Cardiac muscle cell (in vitro differentiated cells and primary cell): Measurements from ENCODE around the gene IRF9. TPM values are rescaled to one million over a fixed set of nuclear protein-coding genes. Genes with fewer than 3 reads are reported as not detected.
A peak's percentile ranks its signal among the peaks of the same experiment; 100 is the strongest.

Source experiments
- DNase-seq, 2 donors: peaks; one replicate each; pipeline versions ENCODE4 v3.0.0 to v3.0.0-alpha.2; 2010 to 2017; ENCODE audit warnings: low read depth in 1 of 2, low spot score in 1 of 2
- H3K27ac ChIP-seq: fragments of 200-600 bp; sonication (generic); 2 replicates; pipeline ENCODE4 v1.5.1; 2016
- H3K27me3 ChIP-seq: fragments of 200-600 bp; sonication (generic); 2 replicates; pipeline ENCODE4 v1.6.0; 2016; ENCODE audit warnings: control low read depth
- H3K36me3 ChIP-seq: fragments of 200-600 bp; sonication (generic); 2 replicates; pipeline ENCODE4 v1.5.1; 2016; ENCODE audit warnings: control low read depth
- H3K4me1 ChIP-seq: fragments of 200-600 bp; sonication (generic); 2 replicates; pipeline ENCODE4 v1.8.1; 2017; ENCODE audit warnings: low read depth, mild to moderate bottlenecking, mixed run types
- H3K4me3 ChIP-seq: fragments of 200-600 bp; sonication (generic); 2 replicates; pipeline ENCODE4 v1.5.1; 2016; ENCODE audit warnings: mild to moderate bottlenecking
- H3K9me3 ChIP-seq: fragments of 200-600 bp; sonication (generic); 2 replicates; pipeline ENCODE4 v1.5.1; 2017; ENCODE audit warnings: low read depth, mild to moderate bottlenecking, control low read depth
- polyA plus RNA-seq: library from polyadenylated mRNA; unstranded; fragments of >200 nt; fragmentation: Nextera tagmentation; extraction: Ambion mirVana; gene quantifications from 2 replicates; pipeline ENCODE4 v1.2.1, GENCODE V29; 2016
- total RNA-seq: library from RNA; depleted of rRNA; stranded (reverse); fragments of >200 nt; gene quantifications from 2 replicates; pipeline ENCODE4 v1.2.3, GENCODE V29; 2016
- TF ChIP-seq, protein P1 (sequence below): IDR thresholded peaks from 2 replicates; pipeline ENCODE4 v1.5.1; 2012; ENCODE audit warnings: low read depth, mild to moderate bottlenecking, low read length

Gene IRF9
- total and polyA plus RNA-seq, 2 experiments from 2014 or later: 29.1 to 35.4 TPM

DNA sequence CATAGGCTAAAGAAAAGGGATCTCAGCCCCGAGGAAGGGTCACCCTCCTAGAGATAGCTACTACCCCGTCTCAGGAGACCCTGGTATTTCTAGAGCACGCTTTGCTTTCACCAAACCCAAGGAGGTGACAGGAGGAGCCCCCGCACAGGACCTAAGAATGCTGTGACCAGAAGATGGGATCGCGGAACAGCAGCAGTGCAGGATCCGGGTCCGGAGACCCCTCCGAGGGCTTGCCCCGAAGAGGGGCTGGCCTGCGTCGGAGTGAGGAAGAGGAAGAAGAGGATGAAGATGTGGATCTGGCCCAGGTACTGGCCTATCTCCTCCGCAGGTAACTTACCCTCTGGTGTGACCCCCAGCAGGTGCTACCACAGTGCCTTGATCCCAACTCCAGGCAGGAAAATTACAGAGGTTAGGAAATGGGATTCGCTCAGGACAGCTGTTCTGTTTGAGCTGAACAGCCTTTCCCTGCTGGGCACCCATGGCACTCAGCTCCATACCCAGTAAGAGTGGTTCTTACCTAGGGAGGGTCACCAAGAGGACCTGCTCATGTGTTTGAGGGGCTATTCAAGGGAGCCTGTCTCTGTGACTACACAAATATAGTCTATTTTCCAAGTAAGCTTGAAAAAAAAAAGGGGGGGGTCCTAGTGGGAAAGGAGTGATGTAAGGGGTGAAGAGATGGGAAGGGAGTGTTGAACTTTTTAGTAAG is 45.5 kb upstream of the IRF9 start:
- Histone ChIP-seq H3K4me3 (peak overlapping the region; percentile 44), H3K27ac (peak overlapping the region; percentile 92), H3K9me3 (no peaks in the 10 kb centered on the region), H3K36me3 (peaks cover 30% of the 10 kb centered on the region), H3K4me1 (peaks cover 11% of the 10 kb centered on the region), H3K27me3 (no peaks in the 10 kb centered on the region)
- DNase-seq: no peak
- TF ChIP-seq, protein P1, sequence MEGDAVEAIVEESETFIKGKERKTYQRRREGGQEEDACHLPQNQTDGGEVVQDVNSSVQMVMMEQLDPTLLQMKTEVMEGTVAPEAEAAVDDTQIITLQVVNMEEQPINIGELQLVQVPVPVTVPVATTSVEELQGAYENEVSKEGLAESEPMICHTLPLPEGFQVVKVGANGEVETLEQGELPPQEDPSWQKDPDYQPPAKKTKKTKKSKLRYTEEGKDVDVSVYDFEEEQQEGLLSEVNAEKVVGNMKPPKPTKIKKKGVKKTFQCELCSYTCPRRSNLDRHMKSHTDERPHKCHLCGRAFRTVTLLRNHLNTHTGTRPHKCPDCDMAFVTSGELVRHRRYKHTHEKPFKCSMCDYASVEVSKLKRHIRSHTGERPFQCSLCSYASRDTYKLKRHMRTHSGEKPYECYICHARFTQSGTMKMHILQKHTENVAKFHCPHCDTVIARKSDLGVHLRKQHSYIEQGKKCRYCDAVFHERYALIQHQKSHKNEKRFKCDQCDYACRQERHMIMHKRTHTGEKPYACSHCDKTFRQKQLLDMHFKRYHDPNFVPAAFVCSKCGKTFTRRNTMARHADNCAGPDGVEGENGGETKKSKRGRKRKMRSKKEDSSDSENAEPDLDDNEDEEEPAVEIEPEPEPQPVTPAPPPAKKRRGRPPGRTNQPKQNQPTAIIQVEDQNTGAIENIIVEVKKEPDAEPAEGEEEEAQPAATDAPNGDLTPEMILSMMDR: no peak

DNA sequence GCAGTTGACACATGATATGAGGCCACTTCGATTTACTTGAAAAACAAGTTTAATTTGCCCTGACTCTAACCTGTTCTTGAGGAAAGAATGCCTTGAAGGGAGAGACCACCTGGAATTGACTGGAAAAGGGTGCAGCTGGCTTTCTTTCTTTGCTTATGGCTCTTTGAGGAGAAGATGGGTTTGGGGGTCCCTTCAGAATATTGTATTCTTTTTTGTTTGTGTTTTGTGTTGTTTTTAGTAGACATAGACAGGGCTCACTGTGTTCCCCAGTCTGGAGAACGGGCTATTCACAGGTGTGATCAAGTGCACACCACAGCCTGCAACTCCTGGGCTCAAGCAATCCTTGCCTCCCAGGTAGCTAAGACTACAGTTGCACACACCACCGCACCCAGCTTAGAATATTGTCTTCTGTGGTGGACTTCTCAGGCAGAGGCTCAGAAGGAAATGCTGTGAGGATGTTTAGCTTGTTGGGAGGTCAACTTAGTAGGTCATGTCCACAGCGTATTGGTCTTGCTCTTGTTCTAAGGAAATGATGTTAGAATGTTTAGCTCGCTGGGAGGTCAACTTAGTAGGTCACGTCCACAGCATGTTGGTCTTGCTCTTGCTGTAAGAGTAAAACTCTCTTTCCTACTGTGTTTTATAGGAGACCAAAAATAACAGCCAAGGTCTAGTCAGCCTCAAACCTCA is 44.8 kb upstream of the IRF9 start:
- Histone ChIP-seq H3K4me1 (peaks cover 11% of the 10 kb centered on the region), H3K27me3 (no peaks in the 10 kb centered on the region), H3K4me3 (peak overlapping the region; percentile 44), H3K9me3 (no peaks in the 10 kb centered on the region), H3K27ac (no peak overlapping the region), H3K36me3 (peaks cover 36% of the 10 kb centered on the region)
- TF ChIP-seq, protein P1: no peak
- DNase-seq: no peak

DNA sequence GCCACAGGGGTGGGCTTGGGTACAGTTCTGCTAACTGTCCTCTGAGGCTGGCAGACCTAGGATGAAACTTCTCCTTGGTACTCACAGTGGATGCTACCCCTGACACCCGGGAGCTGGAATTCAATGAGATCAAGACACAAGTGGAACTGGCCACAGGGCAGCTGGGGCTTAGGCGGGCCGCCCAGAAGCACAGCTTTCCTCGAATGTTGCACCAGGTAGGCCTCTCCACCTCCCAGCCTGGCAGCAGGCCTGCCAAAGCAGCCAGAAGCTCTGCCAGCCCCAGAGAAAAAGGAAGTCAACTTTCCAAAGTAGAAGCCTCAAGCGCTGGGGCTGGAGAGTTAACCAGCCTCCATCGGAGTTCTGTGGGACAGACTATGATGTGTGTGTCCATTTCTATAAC is 43.9 kb upstream of the IRF9 start:
- no peak overlapping the region for H3K4me3 ChIP-seq
- H3K9me3 ChIP-seq: no peaks in the 10 kb centered on the region
- no peak overlapping the region for H3K27ac ChIP-seq
- no peak for DNase-seq
- H3K4me1 ChIP-seq: peaks cover 11% of the 10 kb centered on the region
- H3K27me3 ChIP-seq: no peaks in the 10 kb centered on the region
- peaks cover 41% of the 10 kb centered on the region for H3K36me3 ChIP-seq
- TF ChIP-seq, protein P1: no peak

DNA sequence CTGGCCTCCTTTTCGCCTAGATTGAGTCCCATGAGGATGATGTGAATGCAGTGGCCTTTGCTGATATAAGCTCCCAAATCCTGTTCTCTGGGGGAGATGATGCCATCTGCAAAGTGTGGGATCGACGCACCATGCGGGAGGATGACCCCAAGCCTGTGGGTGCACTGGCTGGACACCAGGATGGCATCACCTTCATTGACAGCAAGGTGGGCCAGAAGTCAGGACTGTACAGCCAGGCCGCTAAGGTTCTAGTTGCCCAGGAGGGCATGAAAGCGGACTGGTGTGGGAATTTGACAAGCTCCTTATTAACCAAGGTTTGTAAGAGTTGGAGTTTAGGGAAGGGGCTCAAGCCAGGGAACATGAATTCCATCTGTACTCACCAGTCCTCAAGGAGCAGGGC is 41.4 kb upstream of the IRF9 start:
- no peaks in the 10 kb centered on the region for H3K9me3 ChIP-seq
- peaks cover 53% of the 10 kb centered on the region for H3K36me3 ChIP-seq
- no peak for DNase-seq

DNA sequence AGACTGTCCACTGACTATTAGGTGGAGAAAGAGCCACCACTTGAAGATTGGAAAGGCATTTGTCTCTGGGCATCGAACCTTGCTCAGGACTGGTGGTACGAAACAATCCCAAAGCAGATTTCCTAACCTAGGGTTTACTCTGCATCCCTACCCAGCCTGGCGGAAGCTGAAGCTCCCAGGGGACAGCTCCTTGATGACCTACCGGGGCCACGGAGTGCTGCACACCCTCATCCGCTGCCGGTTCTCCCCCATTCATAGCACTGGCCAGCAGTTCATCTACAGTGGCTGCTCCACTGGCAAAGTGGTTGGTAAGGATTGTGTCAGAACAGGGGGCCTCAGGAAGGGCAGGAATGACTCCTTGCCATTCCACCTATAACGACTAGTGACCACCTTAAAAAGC is 39.9 kb upstream of the IRF9 start:
- TF ChIP-seq, protein P1: no peak
- Histone ChIP-seq H3K9me3 (no peaks in the 10 kb centered on the region), H3K4me1 (peaks cover 6% of the 10 kb centered on the region), H3K4me3 (no peak overlapping the region), H3K36me3 (peaks cover 53% of the 10 kb centered on the region), H3K27ac (no peak overlapping the region), H3K27me3 (no peaks in the 10 kb centered on the region)
- DNase-seq: no peak

More for the DNA sequence above, 41.4 kb upstream of the IRF9 start:
- no peak overlapping the region for H3K4me3 ChIP-seq
- H3K4me1 ChIP-seq: peaks cover 11% of the 10 kb centered on the region
- H3K27me3 ChIP-seq: no peaks in the 10 kb centered on the region
- TF ChIP-seq, protein P1: no peak
- H3K27ac ChIP-seq: no peak overlapping the region
